K562 (cell line): ENCODE data around the gene HNRNPK. TPM values are rescaled to one million over a fixed set of nuclear protein-coding genes. Genes with fewer than 3 reads are reported as not detected.

Experiments used
- ATAC-seq: fragments of 200-7000 bp; cut with Tn5 transposase; 3 replicates; pipeline ENCODE4 v1.9.1; 2020; ENCODE audit warnings: moderate library complexity
- BruUV-seq: library from RNA; stranded (reverse); fragments of 400-500 nt; replicated peaks from 2 replicates; lab custom pipeline; 2021; lab: Mats Ljungman, UMichigan
- CTCF ChIA-PET: fragments of 300-600 bp; formaldehyde crosslinking; extraction: SDS; loops from one replicate; lab custom pipeline; 2021; ENCODE audit warnings: low intra/inter-chr PET ratio; lab: Yijun Ruan, JAX
- POLR2A ChIA-PET: fragments of 300-600, 350-650 bp; sonication (Branson Sonifier 250); formaldehyde crosslinking; extraction: SDS; loops from one replicate; lab custom pipeline; 2021; ENCODE audit warnings: antibody characterized with exemption, inconsistent platforms; lab: Yijun Ruan, JAX
- DNase-seq, 4 experiments: peaks; one replicate each; pipeline versions ENCODE4 v3.0.0 to v3.0.0-alpha.2; 2011 to 2018; ENCODE audit warnings: low spot score in 3 of 4, mixed read lengths in 3 of 4; ENCODE audit errors: extremely low read depth in 1 of 4
- FAIRE-seq: peaks from 2 replicates; lab custom pipeline; 2011; peaks lifted over from hg19 to GRCh38; lab: Jason Lieb, UNC
- H2AFZ ChIP-seq: 2 replicates; pipeline ENCODE4 v1.6.0; 2011; ENCODE audit warnings: low read depth, low read length, control low read depth, inconsistent platforms
- H3K27ac ChIP-seq: fragments of 200-600 bp; 3 replicates; pipeline ENCODE4 v1.8.0; 2011; ENCODE audit warnings: low read depth, mild to moderate bottlenecking, control low read depth, inconsistent platforms, low read length, moderate library complexity, mixed read lengths; ENCODE audit errors: extremely low read depth
- H3K27me3 ChIP-seq, 2 experiments: fragments of 300-600 bp in 1 of 2; 2 replicates in 1 of 2; 3 replicates in 1 of 2; pipeline versions ENCODE4 v1.6.0 to v1.8.0; 2011; ENCODE audit warnings: inconsistent platforms in 2 of 2, low read length in 2 of 2, mild to moderate bottlenecking in 1 of 2, mixed read lengths in 1 of 2, moderate library complexity in 1 of 2; ENCODE audit not compliant: control insufficient read depth in 2 of 2, insufficient read depth in 2 of 2
- H3K36me3 ChIP-seq: fragments of 300-600 bp; 3 replicates; pipeline ENCODE4 v1.8.0; 2011; ENCODE audit warnings: mild to moderate bottlenecking, low read length, inconsistent platforms; ENCODE audit not compliant: control insufficient read depth, insufficient read depth
- H3K4me1 ChIP-seq, 2 experiments: fragments of 200-600 bp in 1 of 2; replicated peaks in 1 of 2; 2 replicates in 1 of 2; 3 replicates in 1 of 2; pipeline versions ENCODE4 v1.5.1 to v1.8.0; 2011; ENCODE audit warnings: inconsistent platforms in 2 of 2, low read length in 2 of 2, mild to moderate bottlenecking in 1 of 2, mixed read lengths in 1 of 2, moderate library complexity in 1 of 2; ENCODE audit not compliant: control insufficient read depth in 2 of 2, insufficient read depth in 2 of 2
- H3K4me2 ChIP-seq: 2 replicates; pipeline ENCODE4 v1.6.1; 2011; ENCODE audit warnings: low read length, control low read depth, inconsistent platforms, mixed read lengths; ENCODE audit not compliant: insufficient read depth
- H3K4me3 ChIP-seq: fragments of 200-600 bp; sonication (generic), shearing (Covaris generic); 2 replicates; pipeline ENCODE4 v1.5.1; 2016; ENCODE audit warnings: control low read depth, inconsistent platforms
- H3K79me2 ChIP-seq: fragments of 200-600 bp; 3 replicates; pipeline ENCODE4 v1.8.0; 2011; ENCODE audit warnings: low read length, inconsistent platforms; ENCODE audit not compliant: control insufficient read depth, insufficient read depth
- H3K9ac ChIP-seq, 2 experiments: 2 replicates each; pipeline versions ENCODE4 v1.6.0 to v1.6.1; 2011; ENCODE audit warnings: low read depth in 2 of 2, low read length in 2 of 2, control low read depth in 1 of 2, inconsistent platforms in 1 of 2, mild to moderate bottlenecking in 1 of 2, mixed read lengths in 1 of 2; ENCODE audit not compliant: insufficient read depth in 1 of 2
- H3K9me1 ChIP-seq: one replicate; pipeline ENCODE4 v1.6.0; 2011; ENCODE audit warnings: inconsistent platforms, mild to moderate bottlenecking, low read length, moderate library complexity; ENCODE audit not compliant: control insufficient read depth, insufficient read depth
- H3K9me3 ChIP-seq: replicated peaks from 2 replicates; pipeline ENCODE4 v1.5.1; 2011; ENCODE audit warnings: low read depth, low read length, inconsistent platforms; ENCODE audit not compliant: control insufficient read depth, insufficient read depth
- H4K20me1 ChIP-seq: replicated peaks from 2 replicates; pipeline ENCODE4 v1.6.1; 2011; ENCODE audit warnings: low read length, inconsistent platforms, mixed read lengths; ENCODE audit not compliant: control insufficient read depth, insufficient read depth
- NFRKB ChIP-seq: fragments of 450-650 bp; IDR thresholded peaks from 2 replicates; pipeline ENCODE4 v1.6.1; 2016; ENCODE audit warnings: low read depth
- PBX2 ChIP-seq, 2 experiments: IDR thresholded peaks in 1 of 2; conservative IDR thresholded peaks in 1 of 2; 2 replicates each; pipeline ENCODE4 v1.6.1; 2016; ENCODE audit warnings: low read depth in 2 of 2, mild to moderate bottlenecking in 1 of 2, missing compliant biosample characterization in 1 of 2, missing genetic modification characterization in 1 of 2, moderate library complexity in 1 of 2
- POLR2AphosphoS2 ChIP-seq: IDR thresholded peaks from 2 replicates; pipeline ENCODE4 v1.6.1; 2012; ENCODE audit warnings: low read length, improper control_type of control experiment
- POLR2G ChIP-seq: fragments of 200-400 bp; formaldehyde crosslinking; IDR thresholded peaks from 2 replicates; pipeline ENCODE4 v1.6.1; 2017; ENCODE audit warnings: low read depth, mild to moderate bottlenecking, antibody characterized with exemption, low read length, moderate library complexity
- PYGO2 ChIP-seq: fragments of 450-650 bp; IDR thresholded peaks from 2 replicates; pipeline ENCODE4 v1.6.1; 2016; ENCODE audit warnings: mild to moderate bottlenecking, missing genetic modification characterization, moderate library complexity, missing compliant biosample characterization
- TARDBP ChIP-seq: fragments of 450-650 bp; IDR thresholded peaks from 2 replicates; pipeline ENCODE4 v1.6.1; 2016
- WGBS: fragments of 100-300 bp; shearing (Covaris generic); methylation state at CpG from one replicate; pipeline ENCODE4 v1.1.6; 2016; ENCODE audit warnings: low coverage, mixed read lengths; ENCODE audit not compliant: insufficient coverage; ENCODE audit errors: missing lambda C conversion rate; 5-methylcytosine and 5-hydroxymethylcytosine counted together
- in situ Hi-C: fragments of 300-500 bp; cut with MboI; formaldehyde crosslinking; loops from 4 replicates; pipeline ENCODE4 v1.15.0; 2018; ENCODE audit warnings: inconsistent platforms, mixed read lengths
- intact Hi-C: fragments of 100-400 bp; cut with micrococcal nuclease; formaldehyde crosslinking; loops from 2 replicates; pipeline ENCODE4 v1.14.2; 2022
- polyA plus RNA-seq, 8 experiments: library from polyadenylated mRNA; depleted of rRNA in 4 of 8; stranded (reverse) in 5 of 8; unstranded in 3 of 8; fragments of >200 nt; fragmentation: Nextera tagmentation in 2 of 8; fragmentation: Illumina TruSeq in 1 of 8; extraction: Ambion mirVana in 2 of 8; extraction: Trizol in 1 of 8; gene quantifications; 2 replicates each; pipeline versions ENCODE4 v1.2.1 to v1.2.3, GENCODE V29; 2011 to 2014; ENCODE audit warnings: inconsistent platforms in 1 of 8, missing spikeins in 1 of 8
- total RNA-seq, 7 experiments: library from RNA; depleted of rRNA in 6 of 7; stranded (reverse); fragments of >200 nt in 6 of 7; fragmentation: Illumina TruSeq in 2 of 7; extraction: Trizol in 2 of 7; gene quantifications; 2 replicates each; pipeline versions ENCODE4 v1.2.1 to v1.2.3, GENCODE V29; 2011 to 2021; ENCODE audit warnings: low replicate concordance in 1 of 7

HNRNPK gene
- total and polyA plus RNA-seq, 9 of the 15 experiments (the other 6 are each of a cell fraction or from before 2014, with no cell fraction given): 224 to 883 (median 618) TPM

GRCh38 chr9:83966209-83966582 lies 13.8 kb downstream of the HNRNPK start:
- 0 out of 2 replicates have a peak, but pooled peaks cover 2% of the 10 kb centered on the region for H4K20me1 ChIP-seq
- intact Hi-C loops (no loop called here), in situ Hi-C loops (no loop called here)
- peak; percentile 38 for ATAC-seq
- H3K9me1 ChIP-seq: no peaks in the 10 kb centered on the region
- no peak for DNase-seq
- H3K27me3 ChIP-seq: no peaks in the 10 kb centered on the region
- CTCF ChIA-PET: no interaction called here
- POLR2A ChIA-PET: interaction anchor here (1.0 to 2.4 kb wide), 4 partner anchors 10 to 14 kb away, joined by 3 to 10 read pairs (median 8); partner anchors contain the start of genes HNRNPK and RMI1
- no peak overlapping the region for H3K27ac ChIP-seq
- no peak overlapping the region for H3K9ac ChIP-seq
- H2AFZ ChIP-seq: no peak overlapping the region
- TF ChIP-seq PYGO2: no peak
- TF ChIP-seq TARDBP: no peak
- no peak for TF ChIP-seq PBX2 (CRISPR knock-in tag; IDR thresholded peaks at IDR 0.05; ENCODE audit: low read depth)
- TF ChIP-seq PBX2 (tag; conservative IDR thresholded peaks at IDR 0.05; ENCODE audit: low read depth): 0 out of 2 replicates have a peak, but pooled peaks have one; percentile 1
- peak; percentile 50; the same call in 1 of the 2 replicates for TF ChIP-seq POLR2G
- TF ChIP-seq NFRKB: no peak
- TF ChIP-seq POLR2AphosphoS2: peak; percentile 27; the same call in 1 of the 2 replicates
- no peaks in the 10 kb centered on the region for H3K9me3 ChIP-seq
- BruUV-seq: no TSS peak
- H3K4me3 ChIP-seq: no peak overlapping the region
- peaks cover 2% of the 10 kb centered on the region; the same call in 1 of the 3 replicates for H3K79me2 ChIP-seq
- FAIRE-seq: no peak
- no peak overlapping the region for H3K4me2 ChIP-seq
- peaks cover 0 to 4% of the 10 kb centered on the region in 2 experiments; a peak in 3 of 5 replicates for H3K4me1 ChIP-seq
- WGBS: 64% methylated on average over 8 of the region's 8 CpGs
- H3K36me3 ChIP-seq: peaks cover 44% of the 10 kb centered on the region
